ENCODE data around the gene TACR1. TPM values are rescaled to one million over a fixed set of nuclear protein-coding genes. Genes with fewer than 3 reads are reported as not detected.

TACR1 gene
- total RNA-seq, 1 experiment from 2014 or later = not detected

GRCh38 chr2:75079575-75079974 is 119.7 kb downstream of the TACR1 start:
- Histone ChIP-seq H3K36me3 (ENCODE audit: low read depth, low read length) (no peaks in the 10 kb centered on the region), H4K20me1 (ENCODE audit: low read length) (no peaks in the 10 kb centered on the region), H3K9me2 (replicated peaks; ENCODE audit: low read length) (no peaks in the 10 kb centered on the region), H3K9me3 (ENCODE audit: low read length) (no peaks in the 10 kb centered on the region), H3K4me1 (ENCODE audit: insufficient read depth, low read length) (no peaks in the 10 kb centered on the region), H3K79me2 (ENCODE audit: low read length) (no peaks in the 10 kb centered on the region), H3K9ac (ENCODE audit: low read length) (no peak overlapping the region), H3K27me3 (ENCODE audit: low read length) (no peaks in the 10 kb centered on the region), H3F3A (ENCODE audit: low read length, unreplicated experiment) (no peaks in the 10 kb centered on the region), H2AFZ (ENCODE audit: low read length) (no peak overlapping the region), H3K27ac (ENCODE audit: low read length) (no peak overlapping the region), H3K4me2 (ENCODE audit: low read length) (no peak overlapping the region), H3K4me3 (ENCODE audit: low read length) (no peak overlapping the region)
- CTCF ChIA-PET = no interaction called here
- POLR2A ChIA-PET (ENCODE audit: unreplicated experiment) = no interaction called here
- ATAC-seq (no peak; the same call in 1 of the 2 replicates), DNase-seq (no peak)
- BruUV-seq (replicated peaks) = no TSS peak
- intact Hi-C loops (cut with micrococcal nuclease) = no loop called here
- TF ChIP-seq, protein P1, sequence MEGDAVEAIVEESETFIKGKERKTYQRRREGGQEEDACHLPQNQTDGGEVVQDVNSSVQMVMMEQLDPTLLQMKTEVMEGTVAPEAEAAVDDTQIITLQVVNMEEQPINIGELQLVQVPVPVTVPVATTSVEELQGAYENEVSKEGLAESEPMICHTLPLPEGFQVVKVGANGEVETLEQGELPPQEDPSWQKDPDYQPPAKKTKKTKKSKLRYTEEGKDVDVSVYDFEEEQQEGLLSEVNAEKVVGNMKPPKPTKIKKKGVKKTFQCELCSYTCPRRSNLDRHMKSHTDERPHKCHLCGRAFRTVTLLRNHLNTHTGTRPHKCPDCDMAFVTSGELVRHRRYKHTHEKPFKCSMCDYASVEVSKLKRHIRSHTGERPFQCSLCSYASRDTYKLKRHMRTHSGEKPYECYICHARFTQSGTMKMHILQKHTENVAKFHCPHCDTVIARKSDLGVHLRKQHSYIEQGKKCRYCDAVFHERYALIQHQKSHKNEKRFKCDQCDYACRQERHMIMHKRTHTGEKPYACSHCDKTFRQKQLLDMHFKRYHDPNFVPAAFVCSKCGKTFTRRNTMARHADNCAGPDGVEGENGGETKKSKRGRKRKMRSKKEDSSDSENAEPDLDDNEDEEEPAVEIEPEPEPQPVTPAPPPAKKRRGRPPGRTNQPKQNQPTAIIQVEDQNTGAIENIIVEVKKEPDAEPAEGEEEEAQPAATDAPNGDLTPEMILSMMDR (conservative IDR thresholded peaks at IDR 0.05; ENCODE audit: low read depth, low read length) = no peak
- TF ChIP-seq EZH2phosphoT487 (IDR thresholded peaks at IDR 0.05; ENCODE audit: borderline replicate concordance, low read length) (no peak), EZH2 (IDR thresholded peaks at IDR 0.05; ENCODE audit: low read length, unreplicated experiment) (no peak)

- intact Hi-C loops (cut with micrococcal nuclease) = no loop called here
- DNase-seq (no peak), ATAC-seq (no peak)
- H3K4me1 ChIP-seq (ENCODE audit: insufficient read depth, low read length) = no peaks in the 10 kb centered on the region
- no peaks in the 10 kb centered on the region for H3K79me2 ChIP-seq (ENCODE audit: low read length)
- POLR2A ChIA-PET (ENCODE audit: unreplicated experiment) = no interaction called here
- no peak overlapping the region for H3K27ac ChIP-seq (ENCODE audit: low read length)
- no peaks in the 10 kb centered on the region for H3K9me3 ChIP-seq (ENCODE audit: low read length)
- no TSS peak for BruUV-seq (replicated peaks)
- no peak overlapping the region for H3K4me3 ChIP-seq (ENCODE audit: low read length)
- no peak overlapping the region for H3K4me2 ChIP-seq (ENCODE audit: low read length)
- no peak overlapping the region for H2AFZ ChIP-seq (ENCODE audit: low read length)
- no peaks in the 10 kb centered on the region for H3K36me3 ChIP-seq (ENCODE audit: low read depth, low read length)
- H3K9me2 ChIP-seq (replicated peaks; ENCODE audit: low read length) = no peaks in the 10 kb centered on the region
- CTCF ChIA-PET = no interaction called here
- TF ChIP-seq EZH2phosphoT487 (IDR thresholded peaks at IDR 0.05; ENCODE audit: borderline replicate concordance, low read length) (no peak), EZH2 (IDR thresholded peaks at IDR 0.05; ENCODE audit: low read length, unreplicated experiment) (no peak)
- TF ChIP-seq, protein P1 (conservative IDR thresholded peaks at IDR 0.05; ENCODE audit: low read depth, low read length) = no peak
- H4K20me1 ChIP-seq (ENCODE audit: low read length) = no peaks in the 10 kb centered on the region
- H3K9ac ChIP-seq (ENCODE audit: low read length) = no peak overlapping the region
- H3K27me3 ChIP-seq (ENCODE audit: low read length) = no peaks in the 10 kb centered on the region
- no peaks in the 10 kb centered on the region for H3F3A ChIP-seq (ENCODE audit: low read length, unreplicated experiment)
Observed at GRCh38 chr2:75077909-75078308, 121.4 kb downstream of the TACR1 start.

DNA sequence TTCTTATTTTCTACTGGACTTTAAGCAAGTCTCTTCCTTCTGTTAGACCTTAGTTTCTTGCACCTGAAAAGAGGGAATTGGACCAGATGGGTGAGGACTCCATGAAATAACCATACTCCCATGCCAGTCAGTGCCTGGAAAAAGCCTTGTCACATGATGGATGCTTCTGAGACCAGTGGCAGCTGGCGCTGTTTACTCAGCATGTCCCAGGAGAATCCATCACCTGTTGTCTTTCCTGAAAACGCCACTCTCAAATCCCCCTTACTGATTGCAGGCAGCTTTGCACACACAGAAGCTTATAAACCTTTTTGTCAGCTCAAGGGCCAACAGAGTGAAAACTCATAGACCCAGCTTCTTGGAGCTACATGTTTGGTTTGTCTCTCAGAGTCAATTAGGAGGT is 123.2 kb downstream of the TACR1 start:
- ChIA-PET POLR2A (ENCODE audit: unreplicated experiment) (no interaction called here), CTCF (no interaction called here)
- DNase-seq = no peak
- Histone ChIP-seq H3K9me3 (ENCODE audit: low read length) (no peaks in the 10 kb centered on the region), H3K4me3 (ENCODE audit: low read length) (no peak overlapping the region), H4K20me1 (ENCODE audit: low read length) (no peaks in the 10 kb centered on the region), H3K79me2 (ENCODE audit: low read length) (no peaks in the 10 kb centered on the region), H3K27me3 (ENCODE audit: low read length) (no peaks in the 10 kb centered on the region), H3K9ac (ENCODE audit: low read length) (no peak overlapping the region), H3K9me2 (replicated peaks; ENCODE audit: low read length) (no peaks in the 10 kb centered on the region), H3K4me1 (ENCODE audit: insufficient read depth, low read length) (no peaks in the 10 kb centered on the region), H3K4me2 (ENCODE audit: low read length) (no peak overlapping the region), H2AFZ (ENCODE audit: low read length) (no peak overlapping the region), H3K36me3 (ENCODE audit: low read depth, low read length) (no peaks in the 10 kb centered on the region), H3K27ac (ENCODE audit: low read length) (no peak overlapping the region), H3F3A (ENCODE audit: low read length, unreplicated experiment) (no peaks in the 10 kb centered on the region)
- intact Hi-C loops (cut with micrococcal nuclease) = no loop called here
- no peak for ATAC-seq
- BruUV-seq (replicated peaks) = no TSS peak
- TF ChIP-seq EZH2 (IDR thresholded peaks at IDR 0.05; ENCODE audit: low read length, unreplicated experiment) = no peak
- TF ChIP-seq, protein P1 (conservative IDR thresholded peaks at IDR 0.05; ENCODE audit: low read depth, low read length) = no peak
- no peak for TF ChIP-seq EZH2phosphoT487 (IDR thresholded peaks at IDR 0.05; ENCODE audit: borderline replicate concordance, low read length)
